Measurements from ENCODE around the gene INPP5D. TPM values are rescaled to one million over a fixed set of nuclear protein-coding genes. Genes with fewer than 3 reads are reported as not detected.
"Not testable (repeated sequence)": the region's sequence is repeated elsewhere in the genome, so short reads cannot be mapped to it uniquely, and the experiment has no call there.

Gene INPP5D
- total RNA-seq, 1 donor = under 0.01 TPM

DNA sequence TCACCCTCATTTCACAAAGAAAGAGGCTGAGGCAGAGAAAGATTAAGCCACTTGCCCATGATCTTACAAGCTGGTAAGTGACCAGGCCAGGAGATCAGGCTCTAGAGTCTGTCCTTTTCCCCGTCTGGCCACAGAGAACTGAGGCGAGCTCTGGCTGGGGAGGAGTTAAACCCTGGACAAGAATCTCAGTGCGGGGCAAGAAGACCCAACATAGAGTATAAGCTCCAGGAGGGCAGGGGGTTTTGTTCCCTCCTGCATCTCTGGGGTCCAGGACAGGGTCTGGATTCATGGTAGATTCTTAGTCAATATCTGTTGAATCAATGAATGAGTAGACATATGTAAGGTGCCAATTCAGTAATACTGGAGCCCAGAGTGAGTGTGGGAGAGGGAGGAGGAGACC lies 12.9 kb upstream of the INPP5D start:
- DNase-seq (ENCODE audit: low read depth) = no peak
- no peak overlapping the region for H3K4me3 ChIP-seq (ENCODE audit: low read depth, low read length)
- TF ChIP-seq, protein P1, sequence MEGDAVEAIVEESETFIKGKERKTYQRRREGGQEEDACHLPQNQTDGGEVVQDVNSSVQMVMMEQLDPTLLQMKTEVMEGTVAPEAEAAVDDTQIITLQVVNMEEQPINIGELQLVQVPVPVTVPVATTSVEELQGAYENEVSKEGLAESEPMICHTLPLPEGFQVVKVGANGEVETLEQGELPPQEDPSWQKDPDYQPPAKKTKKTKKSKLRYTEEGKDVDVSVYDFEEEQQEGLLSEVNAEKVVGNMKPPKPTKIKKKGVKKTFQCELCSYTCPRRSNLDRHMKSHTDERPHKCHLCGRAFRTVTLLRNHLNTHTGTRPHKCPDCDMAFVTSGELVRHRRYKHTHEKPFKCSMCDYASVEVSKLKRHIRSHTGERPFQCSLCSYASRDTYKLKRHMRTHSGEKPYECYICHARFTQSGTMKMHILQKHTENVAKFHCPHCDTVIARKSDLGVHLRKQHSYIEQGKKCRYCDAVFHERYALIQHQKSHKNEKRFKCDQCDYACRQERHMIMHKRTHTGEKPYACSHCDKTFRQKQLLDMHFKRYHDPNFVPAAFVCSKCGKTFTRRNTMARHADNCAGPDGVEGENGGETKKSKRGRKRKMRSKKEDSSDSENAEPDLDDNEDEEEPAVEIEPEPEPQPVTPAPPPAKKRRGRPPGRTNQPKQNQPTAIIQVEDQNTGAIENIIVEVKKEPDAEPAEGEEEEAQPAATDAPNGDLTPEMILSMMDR (IDR thresholded peaks at IDR 0.05; ENCODE audit: insufficient read depth, low read depth, low read length) = no peak

DNA sequence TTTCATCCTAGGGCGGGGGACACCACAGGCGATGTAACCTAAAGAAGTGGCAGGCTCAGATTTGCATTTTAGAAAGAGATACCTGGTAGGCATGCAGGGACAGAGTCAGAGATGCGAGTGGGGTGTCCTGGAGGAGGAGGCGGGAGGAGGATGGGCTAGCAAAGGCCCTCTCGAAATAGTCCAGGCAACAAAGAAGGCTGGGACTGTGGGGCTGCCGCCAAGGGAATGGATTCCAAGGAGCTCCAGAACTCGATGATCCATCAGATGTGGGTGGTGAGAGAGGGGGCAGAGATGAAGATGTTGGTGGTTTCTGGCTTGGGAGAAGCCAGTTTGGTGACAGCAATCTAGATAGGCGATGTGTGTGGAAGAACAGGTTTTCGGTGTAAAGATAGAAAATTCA lies 12.5 kb upstream of the INPP5D start:
- no peak overlapping the region for H3K4me3 ChIP-seq (ENCODE audit: low read depth, low read length)
- DNase-seq (ENCODE audit: low read depth) = no peak
- TF ChIP-seq, protein P1 (IDR thresholded peaks at IDR 0.05; ENCODE audit: insufficient read depth, low read depth, low read length) = no peak

DNA sequence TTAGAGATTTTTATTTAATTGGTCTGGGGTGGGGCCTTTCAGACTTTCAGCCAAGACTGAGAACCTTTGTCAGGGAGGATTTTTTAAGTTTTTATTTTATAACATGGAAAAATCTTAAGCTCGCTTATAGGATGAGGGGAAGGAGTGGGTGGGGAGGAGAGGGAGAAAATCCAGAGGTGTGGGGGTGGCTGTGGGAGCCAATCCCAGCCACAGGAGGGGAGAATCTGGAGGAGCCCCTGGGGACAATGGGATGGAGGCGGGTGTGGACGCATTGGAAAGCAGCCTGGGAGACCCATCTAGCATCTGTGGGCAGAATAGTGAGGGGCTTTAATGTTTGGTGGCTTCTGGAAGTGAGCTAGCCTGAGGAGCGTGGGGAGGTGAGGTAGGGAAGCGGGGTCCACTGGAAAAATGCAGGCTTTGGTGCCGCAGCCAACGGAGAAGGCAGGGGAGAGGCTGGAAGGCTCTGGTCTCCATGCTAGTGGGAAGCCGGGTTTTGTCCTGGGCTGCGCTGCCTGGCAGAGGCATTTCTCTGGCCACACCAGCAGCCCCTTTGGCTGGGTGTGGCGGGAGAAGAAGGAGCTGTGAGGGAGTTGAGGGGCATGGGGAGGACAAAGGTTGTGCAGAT lies 11.5 kb upstream of the INPP5D start:
- DNase-seq (ENCODE audit: low read depth) = no peak
- H3K4me3 ChIP-seq (ENCODE audit: low read depth, low read length) = no peak overlapping the region
- TF ChIP-seq, protein P1 (IDR thresholded peaks at IDR 0.05; ENCODE audit: insufficient read depth, low read depth, low read length) = no peak

DNA sequence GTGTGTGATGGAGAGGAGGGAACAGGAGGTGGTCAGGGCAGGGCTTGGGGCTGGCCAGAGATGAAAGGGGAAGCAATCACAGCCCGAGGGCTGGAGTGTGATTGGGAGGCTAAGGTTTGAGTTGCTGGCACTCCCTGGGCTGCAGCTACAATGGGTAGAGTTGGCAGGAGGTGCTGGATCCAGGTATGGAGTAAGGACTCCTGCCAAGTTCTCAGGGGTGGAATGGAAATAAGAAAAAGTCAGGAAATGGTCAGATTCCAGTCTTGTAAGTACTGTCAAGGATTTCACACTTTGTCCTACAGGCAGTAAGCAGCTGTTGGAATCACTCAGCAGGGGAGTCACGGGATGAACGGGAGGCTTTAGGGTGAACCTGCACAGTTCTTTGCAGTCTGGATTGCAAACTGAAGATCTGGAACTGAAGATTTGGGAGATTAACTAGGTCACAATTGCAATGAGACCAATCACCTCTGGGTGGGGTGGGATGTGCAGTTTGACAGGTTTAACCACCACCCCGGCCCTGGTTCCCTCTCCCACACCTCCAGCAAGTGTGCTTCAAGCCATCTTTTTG lies 10.9 kb upstream of the INPP5D start:
- H3K4me3 ChIP-seq (ENCODE audit: low read depth, low read length) = no peak overlapping the region
- TF ChIP-seq, protein P1 (IDR thresholded peaks at IDR 0.05; ENCODE audit: insufficient read depth, low read depth, low read length) = no peak
- no peak for DNase-seq (ENCODE audit: low read depth)

DNA sequence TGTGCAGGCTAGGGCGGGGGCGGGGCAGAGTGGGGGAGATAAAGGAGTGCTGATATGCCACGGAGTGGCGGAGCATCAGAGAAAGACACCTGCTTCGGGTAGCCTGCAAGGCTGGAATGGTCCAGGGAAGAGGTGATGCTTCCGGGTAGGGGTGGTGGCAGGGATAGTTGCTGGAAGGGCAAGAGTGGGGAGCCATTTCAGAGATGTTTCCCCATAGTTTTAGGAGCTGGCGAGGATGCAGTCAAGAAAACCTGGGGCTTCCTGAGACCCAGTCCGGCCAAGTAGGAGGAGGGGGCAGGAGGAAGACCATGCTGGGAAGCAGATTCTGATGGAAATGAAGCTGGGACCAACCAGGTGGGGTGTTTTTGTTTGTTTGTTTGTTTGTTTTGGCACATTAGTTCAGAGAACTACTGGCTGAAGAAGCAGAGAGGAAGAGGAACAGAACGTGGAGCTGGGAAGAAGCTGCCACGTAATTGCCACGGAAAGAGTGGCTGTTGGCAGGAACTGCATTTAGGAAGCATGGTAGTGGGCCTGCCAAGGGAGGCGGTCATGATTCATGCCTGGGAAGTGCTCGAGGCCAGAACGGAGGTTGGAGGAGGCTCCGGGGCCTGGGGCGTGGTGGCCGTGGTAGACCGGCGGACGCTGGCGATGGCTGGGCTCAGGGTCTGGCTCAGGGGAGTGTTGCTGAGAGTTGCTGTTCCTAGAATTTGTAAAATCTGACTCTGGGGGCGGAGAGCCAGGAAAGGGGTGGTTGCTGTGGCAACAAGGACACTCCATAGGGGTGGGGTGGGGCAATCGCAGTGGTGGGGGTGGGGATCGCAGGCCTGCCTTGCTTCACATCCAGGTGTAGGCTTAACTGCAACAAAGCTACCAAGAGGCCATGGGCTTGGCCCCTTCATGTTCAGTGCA lies 8.6 kb upstream of the INPP5D start:
- H3K4me3 ChIP-seq (ENCODE audit: low read depth, low read length) = no peak overlapping the region
- TF ChIP-seq, protein P1 (IDR thresholded peaks at IDR 0.05; ENCODE audit: insufficient read depth, low read depth, low read length) = no peak
- peak; percentile 17 for DNase-seq (ENCODE audit: low read depth)

DNA sequence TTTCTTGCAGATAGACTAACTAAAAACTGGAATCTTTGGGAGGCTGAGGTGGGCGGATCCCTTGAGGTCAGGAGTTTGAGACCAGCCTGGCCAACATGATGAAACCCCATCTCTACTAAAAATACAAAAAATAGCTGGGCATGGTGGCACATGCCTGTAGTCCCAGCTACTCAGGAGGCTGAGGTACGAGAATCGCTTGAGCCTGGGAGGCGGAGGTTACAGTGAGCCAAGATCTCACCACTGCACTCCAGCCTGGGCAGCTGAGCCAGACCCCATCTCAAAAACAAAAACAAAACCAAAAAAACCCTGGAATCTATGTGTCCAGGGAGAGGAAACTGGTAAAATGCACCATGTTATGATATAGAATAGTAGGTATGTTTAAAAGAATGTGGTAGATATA lies 7.6 kb upstream of the INPP5D start:
- H3K4me3 ChIP-seq (ENCODE audit: low read depth, low read length); DNase-seq (ENCODE audit: low read depth): not testable (repeated sequence)
